ENCODE results near the gene VWA5B1.

VWA5B1 gene

DNA sequence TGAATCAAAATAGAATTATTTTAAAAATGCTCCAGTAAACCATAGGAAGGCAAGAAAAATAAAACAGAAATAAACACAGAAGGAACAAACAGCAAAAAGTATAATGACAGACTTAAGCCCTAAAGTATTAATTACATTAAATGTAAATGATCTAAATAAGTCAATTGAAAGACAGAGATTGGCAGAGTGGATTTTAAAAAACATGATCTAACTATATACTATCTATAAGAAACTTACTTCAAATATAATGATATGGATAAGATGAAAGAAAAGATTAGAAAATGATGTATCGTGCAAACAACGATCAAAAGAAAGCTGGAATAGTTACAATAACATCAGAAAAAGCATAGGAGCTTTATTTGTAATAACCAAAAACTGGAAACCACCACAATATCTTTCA lies 104.6 kb downstream of the VWA5B1 start:
- no peak overlapping the region for H3K27ac ChIP-seq
- TF ChIP-seq, protein P1, sequence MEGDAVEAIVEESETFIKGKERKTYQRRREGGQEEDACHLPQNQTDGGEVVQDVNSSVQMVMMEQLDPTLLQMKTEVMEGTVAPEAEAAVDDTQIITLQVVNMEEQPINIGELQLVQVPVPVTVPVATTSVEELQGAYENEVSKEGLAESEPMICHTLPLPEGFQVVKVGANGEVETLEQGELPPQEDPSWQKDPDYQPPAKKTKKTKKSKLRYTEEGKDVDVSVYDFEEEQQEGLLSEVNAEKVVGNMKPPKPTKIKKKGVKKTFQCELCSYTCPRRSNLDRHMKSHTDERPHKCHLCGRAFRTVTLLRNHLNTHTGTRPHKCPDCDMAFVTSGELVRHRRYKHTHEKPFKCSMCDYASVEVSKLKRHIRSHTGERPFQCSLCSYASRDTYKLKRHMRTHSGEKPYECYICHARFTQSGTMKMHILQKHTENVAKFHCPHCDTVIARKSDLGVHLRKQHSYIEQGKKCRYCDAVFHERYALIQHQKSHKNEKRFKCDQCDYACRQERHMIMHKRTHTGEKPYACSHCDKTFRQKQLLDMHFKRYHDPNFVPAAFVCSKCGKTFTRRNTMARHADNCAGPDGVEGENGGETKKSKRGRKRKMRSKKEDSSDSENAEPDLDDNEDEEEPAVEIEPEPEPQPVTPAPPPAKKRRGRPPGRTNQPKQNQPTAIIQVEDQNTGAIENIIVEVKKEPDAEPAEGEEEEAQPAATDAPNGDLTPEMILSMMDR (conservative IDR thresholded peaks at IDR 0.05): no peak
- no peak for TF ChIP-seq ZFX (IDR thresholded peaks at IDR 0.05)

DNA sequence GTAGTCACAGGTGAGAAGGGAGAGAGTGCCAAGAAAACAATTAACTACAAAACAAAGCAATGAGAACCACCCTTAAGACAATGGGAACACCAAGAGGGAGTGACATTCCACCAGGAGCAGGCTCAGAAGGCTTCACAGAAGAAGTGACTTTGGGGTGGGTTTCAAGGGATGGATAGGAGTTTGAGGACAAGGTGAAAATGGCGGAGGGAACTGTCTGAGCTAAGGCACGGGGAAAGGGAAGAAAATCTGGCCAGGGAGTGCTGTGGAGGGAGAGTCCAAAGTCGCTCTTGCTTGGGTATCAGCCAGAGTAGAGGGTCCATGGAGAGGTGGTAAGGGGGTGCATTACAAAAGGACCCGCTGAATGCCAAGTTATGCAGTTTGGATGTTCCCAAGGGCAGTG lies 108.1 kb downstream of the VWA5B1 start:
- no peak overlapping the region for H3K27ac ChIP-seq
- no peak for TF ChIP-seq ZFX (IDR thresholded peaks at IDR 0.05)
- TF ChIP-seq, protein P1 (conservative IDR thresholded peaks at IDR 0.05): no peak

DNA sequence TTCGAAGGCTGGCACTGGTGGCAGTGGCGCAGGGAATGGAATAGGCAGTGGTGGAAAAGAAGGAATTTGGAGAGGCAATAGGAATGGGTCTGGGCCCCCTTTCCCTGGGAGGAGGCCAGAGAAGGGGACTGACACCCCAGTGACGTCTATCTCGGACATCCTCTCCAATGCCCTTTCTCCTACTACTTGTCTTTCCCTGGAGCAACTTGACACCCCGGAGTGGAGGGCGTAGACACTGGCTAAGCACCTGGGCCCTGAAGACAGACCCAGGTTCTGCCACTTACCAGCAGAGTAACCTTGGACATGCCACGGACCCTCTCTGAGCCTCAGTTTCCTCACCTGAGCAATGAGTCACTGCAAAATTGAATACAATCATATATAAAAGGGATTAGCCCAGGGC lies 108.5 kb downstream of the VWA5B1 start:
- TF ChIP-seq ZFX (IDR thresholded peaks at IDR 0.05): no peak
- TF ChIP-seq, protein P1 (conservative IDR thresholded peaks at IDR 0.05): no peak
- no peak overlapping the region for H3K27ac ChIP-seq

DNA sequence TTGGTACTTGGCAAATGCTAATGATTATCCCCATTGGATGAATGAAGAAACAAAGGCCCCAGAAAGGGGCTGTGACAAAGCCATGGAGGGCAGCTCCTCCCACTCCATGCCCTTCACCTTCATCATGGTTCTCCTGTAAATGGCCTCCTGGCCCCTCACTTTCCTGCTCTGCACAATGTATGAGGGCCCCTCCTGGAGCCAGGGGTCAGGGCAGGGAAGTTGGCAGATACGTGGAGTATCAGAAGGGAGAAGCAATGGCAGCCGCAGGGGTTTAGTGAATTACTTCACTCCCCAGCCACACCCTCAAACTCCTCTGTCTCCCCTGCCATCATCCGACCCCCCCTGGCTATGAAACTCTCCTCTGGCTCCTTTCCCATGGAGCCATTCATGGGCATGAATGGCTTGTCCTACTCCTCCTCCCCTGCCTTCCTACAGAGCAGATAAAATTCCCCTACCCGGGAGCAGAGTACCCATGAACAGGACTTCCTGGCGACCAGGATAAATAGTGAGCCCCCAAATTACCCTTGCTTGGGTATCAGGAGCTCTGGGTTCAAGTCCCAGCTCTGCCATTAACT lies 109.0 kb downstream of the VWA5B1 start:
- no peak overlapping the region for H3K27ac ChIP-seq

DNA sequence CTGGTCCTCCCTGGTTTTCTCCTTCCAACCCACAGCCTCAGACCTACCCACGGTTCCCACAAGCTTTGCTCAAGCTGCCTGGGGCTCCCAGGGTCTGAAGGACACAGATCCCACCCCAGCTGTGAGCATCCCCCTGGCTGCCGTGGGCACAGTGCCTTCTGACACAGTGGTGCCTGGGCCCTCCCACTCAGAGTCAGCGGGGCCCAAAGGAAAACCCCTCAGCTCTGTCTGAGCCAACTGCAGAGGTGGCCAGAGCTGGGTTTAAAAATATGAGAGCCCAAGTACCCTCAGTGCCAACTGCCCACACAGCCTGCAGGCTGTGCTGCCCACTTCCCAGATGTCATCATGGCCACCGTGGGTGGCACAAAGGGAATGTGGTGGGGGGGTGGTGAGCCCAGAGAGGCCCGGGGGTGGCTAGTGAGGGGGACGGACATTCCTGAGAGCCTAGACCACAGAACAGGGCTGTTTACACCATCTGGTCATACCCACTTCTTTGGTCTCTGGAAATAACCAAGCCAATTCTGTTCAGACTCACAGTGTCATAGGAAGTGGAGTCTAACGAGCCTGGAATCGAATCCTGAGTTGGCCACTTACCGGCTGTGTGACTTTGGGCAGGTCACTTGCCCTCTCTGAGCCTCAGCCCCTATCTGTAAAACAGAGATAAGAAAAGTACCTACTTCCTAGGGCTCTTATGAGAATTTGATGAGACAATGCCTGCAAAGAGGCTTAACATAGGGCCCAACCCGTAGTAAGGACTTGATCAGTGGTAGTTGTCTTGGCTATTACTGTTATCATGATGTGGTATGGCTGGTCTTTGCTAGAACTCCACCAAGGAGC lies 109.9 kb downstream of the VWA5B1 start:
- H3K27ac ChIP-seq: no peak overlapping the region
- no peak for TF ChIP-seq ZFX (IDR thresholded peaks at IDR 0.05)
- TF ChIP-seq, protein P1 (conservative IDR thresholded peaks at IDR 0.05): no peak

More for the DNA sequence above, 109.0 kb downstream of the VWA5B1 start:
- no peak for TF ChIP-seq ZFX (IDR thresholded peaks at IDR 0.05)
- TF ChIP-seq, protein P1 (conservative IDR thresholded peaks at IDR 0.05): no peak

DNA sequence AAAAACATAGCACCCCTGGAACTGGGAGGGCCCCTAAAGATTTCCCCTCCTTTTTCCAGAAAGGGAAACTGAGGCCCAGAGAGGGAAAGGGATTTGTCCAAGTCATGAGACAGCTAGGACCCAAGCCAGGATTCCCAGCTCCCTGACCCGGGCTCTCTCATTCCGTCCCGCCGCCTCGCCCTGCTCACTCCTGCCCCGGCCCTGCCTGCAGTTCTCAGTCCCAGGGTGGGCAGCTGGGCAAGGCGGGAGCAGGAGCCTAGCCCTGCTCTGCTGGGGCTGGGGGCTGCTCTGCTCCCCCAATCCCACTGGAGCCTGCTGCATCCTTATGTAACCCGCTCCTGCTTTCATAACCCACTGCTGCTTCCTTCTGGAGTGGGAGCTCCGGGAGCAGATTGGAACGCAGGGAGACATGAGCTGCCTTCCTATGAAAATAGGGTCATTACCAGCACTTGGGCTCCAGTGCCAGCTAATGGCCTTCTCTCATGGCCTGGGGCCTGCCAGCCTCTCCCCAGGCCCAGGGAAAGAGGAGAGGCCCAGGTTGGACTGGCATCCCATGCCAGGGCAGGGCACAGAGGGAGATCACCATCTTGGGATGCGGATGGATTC lies 110.8 kb downstream of the VWA5B1 start:
- no peak for TF ChIP-seq ZFX (IDR thresholded peaks at IDR 0.05)
- TF ChIP-seq, protein P1 (conservative IDR thresholded peaks at IDR 0.05): no peak
- H3K27ac ChIP-seq: no peak overlapping the region
